ENCODE measurements around the gene GPR31. TPM values are rescaled to one million over a fixed set of nuclear protein-coding genes. Genes with fewer than 3 reads are reported as not detected.

Gene GPR31
- total and polyA plus RNA-seq, 2 donors (not counting 1 experiment from before 2014, with no cell fraction given), result not detected

GRCh38 chr6:167118839-167119238 lies 38.9 kb downstream of the GPR31 start:
- Mint-ChIP-seq H3K27ac (peak overlapping the region; percentile 100), H3K9me3 (ENCODE audit: insufficient read depth) (no peaks in the 10 kb centered on the region), H3K27me3 (no peaks in the 10 kb centered on the region), H3K4me3 (peak overlapping the region; percentile 96), H3K4me1 (peaks cover 88% of the 10 kb centered on the region)
- peak overlapping the region; percentile 79 for H3K4me2 ChIP-seq (replicated peaks; ENCODE audit: low read depth, low read length, poor library complexity, severe bottlenecking)
- H3K4me1 ChIP-seq (ENCODE audit: control insufficient read depth in 2 of 2, insufficient read depth in 2 of 2, low read length in 2 of 2), result peaks cover 79 to 93% of the 10 kb centered on the region in 2 donors
- peaks cover 0 to 4% (median 0%) of the 10 kb centered on the region in 3 donors for H3K9me3 ChIP-seq (ENCODE audit: control extremely low read depth in 1 of 3, control insufficient read depth in 2 of 3, insufficient read depth in 1 of 3, low read length in 2 of 3)
- peak overlapping the region; percentile 97 to 98 for H3K27ac ChIP-seq (ENCODE audit: low read length in 2 of 2)
- WGBS (ENCODE audit: insufficient coverage), result 19% methylated on average over 8 of the region's 12 CpGs
- DNase-seq (no peak), ATAC-seq (ENCODE audit: low read depth) (no peak)
- H2AFZ ChIP-seq (ENCODE audit: insufficient read depth, low read depth, low read length, poor library complexity, severe bottlenecking), result no peak overlapping the region
- POLR2A ChIA-PET, result interaction anchor here (0.7 to 14.2 kb wide), 4 partner anchors 11 to 34 kb away, joined by 3 to 432 read pairs (median 4); no protein-coding TSS in a partner anchor
- H3K9ac ChIP-seq (ENCODE audit: low read length), result peak overlapping the region; percentile 92
- H4K20me1 ChIP-seq (ENCODE audit: control insufficient read depth, insufficient read depth, low read length, poor library complexity, severe bottlenecking), result no peaks in the 10 kb centered on the region
- peaks cover 85% of the 10 kb centered on the region for H3K79me2 ChIP-seq (ENCODE audit: control insufficient read depth, insufficient read depth, low read length)
- TF ChIP-seq EZH2 (IDR thresholded peaks at IDR 0.05; ENCODE audit: borderline replicate concordance, insufficient read depth, low read depth, low read length, poor library complexity, severe bottlenecking), result no peak
- intact Hi-C loops (cut with micrococcal nuclease), result loop anchor here (2.0 kb wide), 1 partner anchor 120 kb away; the partner anchor contains the start of gene CEP43
- no peaks in the 10 kb centered on the region for H3K27me3 ChIP-seq (replicated peaks in 1 of 4; ENCODE audit: control extremely low read depth in 1 of 4, control insufficient read depth in 3 of 4, insufficient read depth in 4 of 4, low read length in 3 of 4)
- CTCF ChIA-PET, result interaction anchor here (0.8 to 22.6 kb wide), 6 partner anchors 9 to 71 kb away, joined by 3 to 437 read pairs (median 8); no protein-coding TSS in a partner anchor
- H3K36me3 ChIP-seq (replicated peaks in 1 of 2; ENCODE audit: control extremely low read depth in 1 of 2, control insufficient read depth in 1 of 2, extremely low read depth in 1 of 2, insufficient read depth in 2 of 2, low read length in 1 of 2), result peaks cover 0 to 18% of the 10 kb centered on the region in 2 experiments
- H3K4me3 ChIP-seq (ENCODE audit: control extremely low read depth in 1 of 5, extremely low read depth in 1 of 5, insufficient read depth in 1 of 5, low read depth in 2 of 5, low read length in 4 of 5), result peak overlapping the region in 3 of 5 experiments; percentile 15 to 88 (median 18)

- POLR2A ChIA-PET, result interaction anchor here (0.7 to 14.2 kb wide), 4 partner anchors 13 to 24 kb away, joined by 3 to 432 read pairs (median 5); no protein-coding TSS in a partner anchor
- H2AFZ ChIP-seq (ENCODE audit: insufficient read depth, low read depth, low read length, poor library complexity, severe bottlenecking), result no peak overlapping the region
- intact Hi-C loops (cut with micrococcal nuclease), result loop anchor here (2.0 kb wide), 1 partner anchor 119 kb away; the partner anchor contains the start of gene CEP43
- H3K36me3 ChIP-seq (replicated peaks in 1 of 2; ENCODE audit: control extremely low read depth in 1 of 2, control insufficient read depth in 1 of 2, extremely low read depth in 1 of 2, insufficient read depth in 2 of 2, low read length in 1 of 2), result peaks cover 0 to 14% of the 10 kb centered on the region in 2 experiments
- 67% methylated on average over 2 of the region's 7 CpGs for WGBS (ENCODE audit: insufficient coverage)
- peak overlapping the region; percentile 12 for H3K9ac ChIP-seq (ENCODE audit: low read length)
- CTCF ChIA-PET, result interaction anchor here (0.7 to 22.6 kb wide), 5 partner anchors 8 to 70 kb away, joined by 3 to 437 read pairs (median 10); no protein-coding TSS in a partner anchor
- H3K27me3 ChIP-seq (replicated peaks in 1 of 4; ENCODE audit: control extremely low read depth in 1 of 4, control insufficient read depth in 3 of 4, insufficient read depth in 4 of 4, low read length in 3 of 4), result no peaks in the 10 kb centered on the region
- no peaks in the 10 kb centered on the region for H4K20me1 ChIP-seq (ENCODE audit: control insufficient read depth, insufficient read depth, low read length, poor library complexity, severe bottlenecking)
- peaks cover 82 to 95% of the 10 kb centered on the region in 2 donors for H3K4me1 ChIP-seq (ENCODE audit: control insufficient read depth in 2 of 2, insufficient read depth in 2 of 2, low read length in 2 of 2)
- DNase-seq (no peak), ATAC-seq (ENCODE audit: low read depth) (no peak)
- peak overlapping the region; percentile 97 to 98 for H3K27ac ChIP-seq (ENCODE audit: low read length in 2 of 2)
- H3K9me3 ChIP-seq (ENCODE audit: control extremely low read depth in 1 of 3, control insufficient read depth in 2 of 3, insufficient read depth in 1 of 3, low read length in 2 of 3), result peaks cover 0 to 4% (median 0%) of the 10 kb centered on the region in 3 donors
- peak overlapping the region; percentile 79 for H3K4me2 ChIP-seq (replicated peaks; ENCODE audit: low read depth, low read length, poor library complexity, severe bottlenecking)
- peak overlapping the region; percentile 100 for H3K27ac Mint-ChIP-seq
- no peak overlapping the region for H3K4me3 ChIP-seq (ENCODE audit: control extremely low read depth in 1 of 5, extremely low read depth in 1 of 5, insufficient read depth in 1 of 5, low read depth in 2 of 5, low read length in 4 of 5)
- H3K4me1 Mint-ChIP-seq, result peaks cover 91% of the 10 kb centered on the region
- H3K27me3 Mint-ChIP-seq, result no peaks in the 10 kb centered on the region
- TF ChIP-seq CTCF (IDR thresholded peaks at IDR 0.05) (no peak), EZH2 (IDR thresholded peaks at IDR 0.05; ENCODE audit: borderline replicate concordance, insufficient read depth, low read depth, low read length, poor library complexity, severe bottlenecking) (no peak)
- peak overlapping the region; percentile 96 for H3K4me3 Mint-ChIP-seq
- H3K79me2 ChIP-seq (ENCODE audit: control insufficient read depth, insufficient read depth, low read length), result peaks cover 80% of the 10 kb centered on the region
- H3K9me3 Mint-ChIP-seq (ENCODE audit: insufficient read depth), result no peaks in the 10 kb centered on the region
These were observed 39.8 kb downstream of the GPR31 start for GRCh38 chr6:167118006-167118405.
